GM12891 (cell line): ENCODE measurements around the gene PGC.

Experiments
- POLR2A ChIP-seq: IDR thresholded peaks from 2 replicates; pipeline ENCODE4 v1.6.1; 2011; ENCODE audit warnings: low read depth, low read length, control low read depth
- POLR2AphosphoS5 ChIP-seq: IDR thresholded peaks from 2 replicates; pipeline ENCODE4 v1.6.1; 2011; ENCODE audit warnings: low read depth, low read length, control low read depth
- TAF1 ChIP-seq: IDR thresholded peaks from 2 replicates; pipeline ENCODE4 v1.6.1; 2011; ENCODE audit warnings: low read depth, low read length, control low read depth

DNA sequence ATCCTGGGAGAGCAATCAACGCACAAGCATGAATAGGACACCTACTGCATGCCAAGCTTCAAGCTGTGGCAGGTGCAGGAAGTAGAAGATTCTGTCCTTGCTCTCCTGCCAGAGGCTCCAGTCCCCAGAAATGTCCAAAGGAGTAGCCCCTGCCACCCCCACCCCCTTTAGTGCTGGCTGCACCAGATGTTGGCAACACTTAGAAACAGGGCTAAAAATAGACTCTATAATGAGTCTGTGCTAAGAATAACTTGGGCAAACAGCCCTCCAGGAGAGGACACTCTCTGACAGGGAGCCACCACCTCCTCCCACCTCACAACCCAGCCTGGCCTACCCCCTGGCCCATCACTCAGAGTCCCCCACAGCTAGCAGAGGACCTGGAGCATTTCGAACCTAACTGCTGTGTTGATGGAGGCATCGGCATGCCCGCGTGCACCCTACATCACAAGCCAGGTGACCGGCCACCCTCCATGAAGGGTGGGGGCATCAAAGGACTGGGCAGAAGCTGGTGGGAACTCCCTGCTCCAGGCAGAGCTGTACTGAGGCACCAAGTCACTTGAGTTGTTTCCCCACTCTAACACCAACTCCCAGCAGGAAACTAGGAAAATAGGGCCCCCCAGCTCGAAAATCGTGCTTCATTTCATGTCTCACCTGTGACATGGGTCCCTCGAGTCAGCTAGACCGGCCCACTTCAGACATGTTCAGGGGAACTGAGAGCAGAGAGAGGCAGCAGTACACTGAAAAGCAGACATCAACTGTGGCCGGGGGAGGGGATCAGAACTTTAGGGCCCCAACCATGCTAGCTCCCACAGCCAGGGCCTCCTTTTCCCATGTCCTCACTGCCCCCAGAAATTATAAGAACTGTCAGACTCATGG lies 30.4 kb downstream of the PGC start:
- TF ChIP-seq TAF1 (no peak), POLR2A (no peak), POLR2AphosphoS5 (no peak)
